KMS-11 (cell line): ENCODE measurements around the gene CNPY4.
A peak's percentile ranks its signal among the peaks of the same experiment; 100 is the strongest.
"Not testable (repeated sequence)": the region's sequence is repeated elsewhere in the genome, so short reads cannot be mapped to it uniquely, and the experiment has no call there.

Source experiments
- H2AFZ ChIP-seq: fragments of 200-600 bp; sonication (generic); 2 replicates; pipeline ENCODE4 v1.6.1; 2016; ENCODE audit warnings: antibody characterized with exemption, mixed run types, low read depth
- H3K27ac ChIP-seq: fragments of 200-600 bp; sonication (generic); 2 replicates; pipeline ENCODE4 v1.6.1; 2016; ENCODE audit warnings: mild to moderate bottlenecking, mixed run types
- H3K27me3 ChIP-seq: fragments of 200-600 bp; sonication (generic); 2 replicates; pipeline ENCODE4 v1.6.1; 2017; ENCODE audit warnings: mild to moderate bottlenecking, low read depth, mixed run types, moderate library complexity; ENCODE audit not compliant: insufficient read depth
- H3K36me3 ChIP-seq: fragments of 200-600 bp; sonication (generic); 2 replicates; pipeline ENCODE4 v1.6.1; 2017; ENCODE audit warnings: mild to moderate bottlenecking, mixed run types; ENCODE audit not compliant: insufficient read depth
- H3K4me1 ChIP-seq: fragments of 200-600 bp; sonication (generic); 2 replicates; pipeline ENCODE4 v1.6.1; 2016; ENCODE audit warnings: mild to moderate bottlenecking, low read depth, mixed run types; ENCODE audit not compliant: poor library complexity, severe bottlenecking
- H3K4me2 ChIP-seq: fragments of 200-600 bp; sonication (generic); 2 replicates; pipeline ENCODE4 v1.7.0; 2016; ENCODE audit warnings: mild to moderate bottlenecking, mixed run types
- H3K4me3 ChIP-seq: fragments of 200-600 bp; sonication (generic); IDR thresholded peaks from 2 replicates; pipeline ENCODE4 v1.6.1; 2017; ENCODE audit warnings: low read depth, low read length, mixed read lengths; ENCODE audit not compliant: insufficient read depth
- H3K79me2 ChIP-seq: fragments of 200-600 bp; sonication (generic); 2 replicates; pipeline ENCODE4 v1.6.1; 2016; ENCODE audit warnings: low read depth, mixed run types; ENCODE audit not compliant: insufficient read depth
- H3K9ac ChIP-seq: fragments of 200-600 bp; sonication (generic); 2 replicates; pipeline ENCODE4 v1.6.1; 2016; ENCODE audit warnings: mild to moderate bottlenecking, mixed run types
- H4K20me1 ChIP-seq: fragments of 200-600 bp; sonication (generic); 2 replicates; pipeline ENCODE4 v1.6.1; 2016; ENCODE audit warnings: mild to moderate bottlenecking, mixed run types; ENCODE audit not compliant: insufficient read depth
- TF ChIP-seq, protein P1 (sequence below): fragments of 200-600 bp; sonication (generic); conservative IDR thresholded peaks from 2 replicates; pipeline ENCODE4 v1.6.1; 2017; ENCODE audit warnings: low read depth, mild to moderate bottlenecking, antibody characterized with exemption, low read length, moderate library complexity, mixed read lengths

Gene CNPY4

GRCh38 chr7:100127866-100128636 is 8.6 kb downstream of the CNPY4 start:
- Histone ChIP-seq H3K4me1 (peaks cover 53% of the 10 kb centered on the region), H3K79me2 (0 out of 2 replicates have a peak, but pooled peaks cover 6% of the 10 kb centered on the region), H3K9ac (peak overlapping the region; percentile 79; the same call in 1 of the 2 replicates), H3K27ac (no peak overlapping the region), H2AFZ (peak overlapping the region; percentile 91), H3K27me3 (peaks cover 4% of the 10 kb centered on the region; the same call in 1 of the 2 replicates), H3K4me2 (peak overlapping the region; percentile 83), H3K4me3 (no peak overlapping the region), H3K36me3 (no peaks in the 10 kb centered on the region), H4K20me1 (no peaks in the 10 kb centered on the region)
- TF ChIP-seq, protein P1, sequence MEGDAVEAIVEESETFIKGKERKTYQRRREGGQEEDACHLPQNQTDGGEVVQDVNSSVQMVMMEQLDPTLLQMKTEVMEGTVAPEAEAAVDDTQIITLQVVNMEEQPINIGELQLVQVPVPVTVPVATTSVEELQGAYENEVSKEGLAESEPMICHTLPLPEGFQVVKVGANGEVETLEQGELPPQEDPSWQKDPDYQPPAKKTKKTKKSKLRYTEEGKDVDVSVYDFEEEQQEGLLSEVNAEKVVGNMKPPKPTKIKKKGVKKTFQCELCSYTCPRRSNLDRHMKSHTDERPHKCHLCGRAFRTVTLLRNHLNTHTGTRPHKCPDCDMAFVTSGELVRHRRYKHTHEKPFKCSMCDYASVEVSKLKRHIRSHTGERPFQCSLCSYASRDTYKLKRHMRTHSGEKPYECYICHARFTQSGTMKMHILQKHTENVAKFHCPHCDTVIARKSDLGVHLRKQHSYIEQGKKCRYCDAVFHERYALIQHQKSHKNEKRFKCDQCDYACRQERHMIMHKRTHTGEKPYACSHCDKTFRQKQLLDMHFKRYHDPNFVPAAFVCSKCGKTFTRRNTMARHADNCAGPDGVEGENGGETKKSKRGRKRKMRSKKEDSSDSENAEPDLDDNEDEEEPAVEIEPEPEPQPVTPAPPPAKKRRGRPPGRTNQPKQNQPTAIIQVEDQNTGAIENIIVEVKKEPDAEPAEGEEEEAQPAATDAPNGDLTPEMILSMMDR, result no peak

DNA sequence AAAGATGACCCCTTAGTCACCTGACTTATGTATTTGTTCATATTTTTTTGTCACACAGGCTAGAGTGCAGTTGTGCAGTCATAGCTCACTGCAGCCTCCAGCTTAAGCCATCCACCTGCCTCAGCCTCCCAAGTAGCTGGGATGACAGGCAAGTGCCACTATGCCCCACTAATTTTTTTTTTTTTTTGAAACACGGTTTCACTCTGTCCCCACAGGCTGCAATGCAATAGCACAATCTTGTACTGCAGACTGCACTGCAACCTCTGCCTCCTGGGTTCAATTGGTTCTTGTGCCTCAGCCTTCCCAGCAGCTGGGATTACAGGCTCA is 9.2 kb downstream of the CNPY4 start:
- Histone ChIP-seq H3K27ac (no peak overlapping the region), H3K36me3 (no peaks in the 10 kb centered on the region), H4K20me1 (no peaks in the 10 kb centered on the region), H3K9ac (no peak overlapping the region), H3K4me1 (peaks cover 53% of the 10 kb centered on the region), H2AFZ (peak overlapping the region; percentile 91; the same call in 1 of the 2 replicates), H3K27me3 (peaks cover 4% of the 10 kb centered on the region; the same call in 1 of the 2 replicates), H3K79me2 (0 out of 2 replicates have a peak, but pooled peaks cover 6% of the 10 kb centered on the region), H3K4me3 (no peak overlapping the region), H3K4me2 (peak overlapping the region; percentile 83; the same call in 1 of the 2 replicates)
- TF ChIP-seq, protein P1, result no peak

GRCh38 chr7:100130220-100130607 is 10.8 kb downstream of the CNPY4 start:
- Histone ChIP-seq H3K4me2 (peak overlapping the region; percentile 19; the same call in 1 of the 2 replicates), H3K4me1 (peaks cover 51% of the 10 kb centered on the region)
- H2AFZ ChIP-seq, H4K20me1 ChIP-seq, H3K9ac ChIP-seq, H3K27ac ChIP-seq, H3K79me2 ChIP-seq, H3K27me3 ChIP-seq, H3K4me3 ChIP-seq, H3K36me3 ChIP-seq: not testable (repeated sequence)

DNA sequence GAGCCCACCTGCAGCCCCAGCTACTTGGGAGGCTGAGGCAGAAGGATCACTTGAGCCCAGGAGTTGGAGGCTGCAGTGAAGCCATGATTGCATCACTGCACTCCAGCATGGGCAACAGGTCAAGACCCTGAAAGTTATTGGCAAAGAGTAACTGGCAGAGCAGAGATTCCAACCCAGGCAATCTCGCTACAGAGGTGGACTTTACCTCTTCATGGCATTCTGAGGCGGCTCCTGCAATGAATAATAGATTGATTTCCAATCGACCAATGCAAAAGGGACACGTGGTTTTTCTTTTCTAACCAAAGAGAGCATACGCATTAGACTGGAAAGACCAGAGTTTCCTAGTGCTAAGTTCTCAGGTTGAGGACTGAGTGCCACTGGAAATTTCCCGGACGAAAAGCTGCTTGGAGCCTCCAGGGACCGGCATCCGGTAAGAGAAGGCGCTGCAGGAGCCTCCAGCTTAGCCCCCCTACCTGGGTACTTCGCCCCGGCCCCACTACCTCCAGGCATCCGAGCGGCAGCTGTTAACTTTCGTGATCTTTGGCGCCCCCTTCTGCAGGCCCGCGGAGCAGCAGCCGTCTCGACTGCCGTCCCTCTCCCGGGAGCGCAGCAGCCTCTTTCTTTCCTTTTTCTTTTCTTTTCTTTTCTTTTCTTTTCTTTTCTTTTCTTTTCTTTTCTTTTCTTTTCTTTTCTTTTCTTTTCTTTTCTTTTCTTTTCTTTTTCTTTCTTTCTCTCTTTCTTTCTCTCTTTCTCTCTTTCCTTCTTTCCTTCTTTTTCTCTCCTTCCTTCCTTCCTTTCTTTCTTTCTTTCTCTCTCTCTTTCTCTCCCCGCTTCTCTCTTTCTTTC is 11.4 kb downstream of the CNPY4 start:
- H3K36me3 ChIP-seq, result no peaks in the 10 kb centered on the region
- H3K27me3 ChIP-seq, result peaks cover 4% of the 10 kb centered on the region; the same call in 1 of the 2 replicates
- H3K27ac ChIP-seq, result no peak overlapping the region
- TF ChIP-seq, protein P1, result peak; percentile 84
- peak overlapping the region; percentile 56 for H2AFZ ChIP-seq
- H3K4me1 ChIP-seq, result peaks cover 44% of the 10 kb centered on the region
- no peaks in the 10 kb centered on the region for H4K20me1 ChIP-seq
- H3K4me3 ChIP-seq, result no peak overlapping the region
- H3K79me2 ChIP-seq, result 0 out of 2 replicates have a peak, but pooled peaks cover under 1% of the 10 kb centered on the region
- peak overlapping the region; percentile 19; the same call in 1 of the 2 replicates for H3K4me2 ChIP-seq
- H3K9ac ChIP-seq, result no peak overlapping the region
